ENCODE measurements around the gene KRTAP19-1. TPM values are rescaled to one million over a fixed set of nuclear protein-coding genes. Genes with fewer than 3 reads are reported as not detected.

The KRTAP19-1 gene
- total and polyA plus RNA-seq, 2 of the 8 experiments (the other 6 are each of a cell fraction or from before 2014, with no cell fraction given), result not detected

DNA sequence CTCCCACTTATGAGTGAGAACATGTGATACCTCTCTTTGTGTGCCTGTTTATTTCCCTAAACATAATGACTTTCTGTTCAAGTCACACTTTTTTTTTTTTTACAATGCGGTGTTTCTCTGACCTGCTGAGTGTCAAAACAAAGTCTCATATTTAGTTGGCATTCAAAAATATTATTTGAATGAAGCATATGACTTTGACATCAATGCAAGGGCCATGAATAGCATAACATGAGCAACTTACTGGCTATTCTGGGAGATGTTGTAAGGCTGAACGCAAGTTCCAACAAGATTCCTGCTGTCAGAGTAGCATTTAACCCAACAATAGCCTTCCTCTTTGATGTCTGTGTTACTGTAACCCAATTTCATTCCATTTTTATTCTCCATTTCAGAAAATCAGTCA is 2.0 kb upstream of the KRTAP19-1 start:
- Histone ChIP-seq H2BK20ac (ENCODE audit: low read length) (no peak overlapping the region), H3K79me2 (ENCODE audit: control insufficient read depth in 1 of 2, insufficient read depth in 2 of 2, low read length in 2 of 2) (no peaks in the 10 kb centered on the region), H2BK12ac (ENCODE audit: low read depth, low read length) (no peak overlapping the region), H4K5ac (ENCODE audit: insufficient read length, low read depth, low read length) (no peak overlapping the region), H3K4me2 (ENCODE audit: insufficient read depth in 1 of 2, low read depth in 2 of 2, low read length in 2 of 2) (no peak overlapping the region), H3K36me3 (ENCODE audit: control insufficient read depth in 2 of 4, insufficient read depth in 4 of 4, low read length in 3 of 4) (no peaks in the 10 kb centered on the region), H3K4me3 (ENCODE audit: extremely low read depth in 1 of 4, insufficient read depth in 2 of 4, low read depth in 3 of 4, low read length in 4 of 4) (no peak overlapping the region), H2AK5ac (ENCODE audit: low read depth, low read length) (no peak overlapping the region), H3K9me3 (ENCODE audit: insufficient read depth in 2 of 2, low read depth in 1 of 2, low read length in 1 of 2) (peaks cover 11% of the 10 kb centered on the region in 2 experiments), H3K18ac (ENCODE audit: extremely low read depth, low read length) (no peak overlapping the region), H3K79me1 (ENCODE audit: low read depth, low read length) (no peaks in the 10 kb centered on the region), H3K27me3 (replicated peaks in 1 of 4; ENCODE audit: control insufficient read depth in 3 of 4, extremely low read depth in 1 of 4, insufficient read depth in 3 of 4, low read length in 3 of 4) (no peaks in the 10 kb centered on the region), H3K23ac (ENCODE audit: insufficient read length) (no peak overlapping the region), H3K9ac (replicated peaks in 1 of 4; ENCODE audit: extremely low read depth in 1 of 4, low read depth in 3 of 4, low read length in 3 of 4) (no peak overlapping the region), H2BK15ac (ENCODE audit: low read length) (no peak overlapping the region), H3K4me1 (replicated peaks in 1 of 4; ENCODE audit: control insufficient read depth in 3 of 4, insufficient read depth in 4 of 4, low read length in 3 of 4) (no peaks in the 10 kb centered on the region), H4K20me1 (replicated peaks in 1 of 2; ENCODE audit: control insufficient read depth in 1 of 2, insufficient read depth in 2 of 2, low read length in 2 of 2) (no peaks in the 10 kb centered on the region), H2AFZ (ENCODE audit: low read length) (no peak overlapping the region), H4K8ac (ENCODE audit: extremely low read depth, insufficient read depth, low read length) (no peak overlapping the region), H4K91ac (replicated peaks; ENCODE audit: insufficient read length, low read length) (no peak overlapping the region), H3K27ac (ENCODE audit: low read depth, low read length) (no peak overlapping the region), H3K23me2 (ENCODE audit: low read depth, low read length) (no peaks in the 10 kb centered on the region), H3K14ac (ENCODE audit: insufficient read length) (no peak overlapping the region), H3K4ac (replicated peaks; ENCODE audit: insufficient read length, low read depth, low read length) (no peak overlapping the region), H2BK5ac (ENCODE audit: low read depth, low read length) (no peak overlapping the region), H3K56ac (replicated peaks; ENCODE audit: insufficient read length, low read depth, low read length) (no peak overlapping the region), H2BK120ac (replicated peaks; ENCODE audit: low read depth, low read length) (no peak overlapping the region)
- ChIA-PET POLR2A (ENCODE audit: partially characterized antibody) (no interaction called here), CTCF (ENCODE audit: partially characterized antibody) (no interaction called here)
- TF ChIP-seq FOSL1 (IDR thresholded peaks at IDR 0.05; ENCODE audit: insufficient read depth, low read depth, low read length) (no peak), KDM4A (IDR thresholded peaks at IDR 0.05; ENCODE audit: low read depth, low read length, severe bottlenecking) (no peak), CTBP2 (IDR thresholded peaks at IDR 0.05; ENCODE audit: borderline replicate concordance, insufficient read depth, insufficient read length, low read length) (no peak), SAP30 (IDR thresholded peaks at IDR 0.05; ENCODE audit: insufficient read depth, insufficient replicate concordance, low read length) (no peak), RFX5 (IDR thresholded peaks at IDR 0.05; ENCODE audit: borderline replicate concordance, low read depth, low read length) (no peak), ZNF274 (IDR thresholded peaks at IDR 0.05; ENCODE audit: borderline replicate concordance, extremely low read depth, low read length) (no peak), EZH2 (IDR thresholded peaks at IDR 0.05; ENCODE audit: low read depth, low read length, severe bottlenecking) (no peak), NANOG (IDR thresholded peaks at IDR 0.05; ENCODE audit: insufficient read depth, low read depth, low read length, poor library complexity, severe bottlenecking) (no peak), CHD1 (IDR thresholded peaks at IDR 0.05; ENCODE audit: low read depth, low read length) (no peak), SP4 (IDR thresholded peaks at IDR 0.05; ENCODE audit: low read length) (no peak)
- TF ChIP-seq, protein P1, sequence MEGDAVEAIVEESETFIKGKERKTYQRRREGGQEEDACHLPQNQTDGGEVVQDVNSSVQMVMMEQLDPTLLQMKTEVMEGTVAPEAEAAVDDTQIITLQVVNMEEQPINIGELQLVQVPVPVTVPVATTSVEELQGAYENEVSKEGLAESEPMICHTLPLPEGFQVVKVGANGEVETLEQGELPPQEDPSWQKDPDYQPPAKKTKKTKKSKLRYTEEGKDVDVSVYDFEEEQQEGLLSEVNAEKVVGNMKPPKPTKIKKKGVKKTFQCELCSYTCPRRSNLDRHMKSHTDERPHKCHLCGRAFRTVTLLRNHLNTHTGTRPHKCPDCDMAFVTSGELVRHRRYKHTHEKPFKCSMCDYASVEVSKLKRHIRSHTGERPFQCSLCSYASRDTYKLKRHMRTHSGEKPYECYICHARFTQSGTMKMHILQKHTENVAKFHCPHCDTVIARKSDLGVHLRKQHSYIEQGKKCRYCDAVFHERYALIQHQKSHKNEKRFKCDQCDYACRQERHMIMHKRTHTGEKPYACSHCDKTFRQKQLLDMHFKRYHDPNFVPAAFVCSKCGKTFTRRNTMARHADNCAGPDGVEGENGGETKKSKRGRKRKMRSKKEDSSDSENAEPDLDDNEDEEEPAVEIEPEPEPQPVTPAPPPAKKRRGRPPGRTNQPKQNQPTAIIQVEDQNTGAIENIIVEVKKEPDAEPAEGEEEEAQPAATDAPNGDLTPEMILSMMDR (IDR thresholded peaks at IDR 0.05; ENCODE audit: control extremely low read depth in 1 of 3, insufficient read depth in 1 of 3, low read depth in 1 of 3, low read length in 3 of 3), result no peak
- no peak for FAIRE-seq
- DNase-seq (ENCODE audit: low read depth in 1 of 2, low spot score in 2 of 2), result no peak
- 89% methylated on average over 2 of the region's 2 CpGs; no CpG with 5 or more reads in 1 of the 2 experiments for WGBS, 2 experiments (ENCODE audit: extremely low coverage in 1 of 2, insufficient coverage in 1 of 2, insufficient read length in 1 of 2, insufficient replicate concordance in 2 of 2, low coverage in 1 of 2, low lambda C conversion rate in 2 of 2, missing lambda C conversion rate in 1 of 2)
